Fibroblast of villous mesenchyme (primary cell): ENCODE results near the gene NCKAP5. TPM values are rescaled to one million over a fixed set of nuclear protein-coding genes. Genes with fewer than 3 reads are reported as not detected.

Experiments used
- DNase-seq: peaks from one replicate; pipeline ENCODE4 v3.0.0-alpha.2; 2010; ENCODE audit warnings: low read depth
- H3K4me3 ChIP-seq: 2 replicates; pipeline ENCODE4 v1.5.1; 2011; ENCODE audit warnings: low read depth, mild to moderate bottlenecking, low read length
- CTCF ChIP-seq: IDR thresholded peaks from 2 replicates; pipeline ENCODE4 v1.5.1; 2012; ENCODE audit warnings: low read depth, mild to moderate bottlenecking, low read length; ENCODE audit not compliant: insufficient read depth
- total RNA-seq: library from RNA; depleted of rRNA; stranded (reverse); fragments of >200 nt; gene quantifications from 2 replicates; pipeline ENCODE4 v1.2.3, GENCODE V29; 2012

Gene NCKAP5
- total RNA-seq, 1 donor = 47.9 TPM

GRCh38 chr2:133053541-133053940 is 514.7 kb downstream of the NCKAP5 start:
- DNase-seq = no peak
- no peak for TF ChIP-seq CTCF
- H3K4me3 ChIP-seq = no peak overlapping the region

GRCh38 chr2:133045787-133046186 is 522.5 kb downstream of the NCKAP5 start:
- H3K4me3 ChIP-seq = no peak overlapping the region
- TF ChIP-seq CTCF = no peak
- no peak for DNase-seq

- H3K4me3 ChIP-seq = no peak overlapping the region
- no peak for DNase-seq
- TF ChIP-seq CTCF = no peak
Observed at GRCh38 chr2:133044556-133044955, 523.7 kb downstream of the NCKAP5 start.

- DNase-seq = no peak
- no peak for TF ChIP-seq CTCF
- H3K4me3 ChIP-seq = no peak overlapping the region
Observed at GRCh38 chr2:133040170-133040569, 528.1 kb downstream of the NCKAP5 start.

GRCh38 chr2:133039531-133039930 is 528.7 kb downstream of the NCKAP5 start:
- no peak for DNase-seq
- no peak overlapping the region for H3K4me3 ChIP-seq
- TF ChIP-seq CTCF = no peak

GRCh38 chr2:133026536-133027177 is 541.6 kb downstream of the NCKAP5 start:
- H3K4me3 ChIP-seq = no peak overlapping the region
- DNase-seq = no peak
- no peak for TF ChIP-seq CTCF

GRCh38 chr2:133025004-133025403 is 543.3 kb downstream of the NCKAP5 start:
- no peak overlapping the region for H3K4me3 ChIP-seq
- DNase-seq = no peak
- TF ChIP-seq CTCF = no peak
